ENCODE data around the gene ZNF316.
"Not testable (repeated sequence)": the region's sequence is repeated elsewhere in the genome, so short reads cannot be mapped to it uniquely, and the experiment has no call there.

The ZNF316 gene

DNA sequence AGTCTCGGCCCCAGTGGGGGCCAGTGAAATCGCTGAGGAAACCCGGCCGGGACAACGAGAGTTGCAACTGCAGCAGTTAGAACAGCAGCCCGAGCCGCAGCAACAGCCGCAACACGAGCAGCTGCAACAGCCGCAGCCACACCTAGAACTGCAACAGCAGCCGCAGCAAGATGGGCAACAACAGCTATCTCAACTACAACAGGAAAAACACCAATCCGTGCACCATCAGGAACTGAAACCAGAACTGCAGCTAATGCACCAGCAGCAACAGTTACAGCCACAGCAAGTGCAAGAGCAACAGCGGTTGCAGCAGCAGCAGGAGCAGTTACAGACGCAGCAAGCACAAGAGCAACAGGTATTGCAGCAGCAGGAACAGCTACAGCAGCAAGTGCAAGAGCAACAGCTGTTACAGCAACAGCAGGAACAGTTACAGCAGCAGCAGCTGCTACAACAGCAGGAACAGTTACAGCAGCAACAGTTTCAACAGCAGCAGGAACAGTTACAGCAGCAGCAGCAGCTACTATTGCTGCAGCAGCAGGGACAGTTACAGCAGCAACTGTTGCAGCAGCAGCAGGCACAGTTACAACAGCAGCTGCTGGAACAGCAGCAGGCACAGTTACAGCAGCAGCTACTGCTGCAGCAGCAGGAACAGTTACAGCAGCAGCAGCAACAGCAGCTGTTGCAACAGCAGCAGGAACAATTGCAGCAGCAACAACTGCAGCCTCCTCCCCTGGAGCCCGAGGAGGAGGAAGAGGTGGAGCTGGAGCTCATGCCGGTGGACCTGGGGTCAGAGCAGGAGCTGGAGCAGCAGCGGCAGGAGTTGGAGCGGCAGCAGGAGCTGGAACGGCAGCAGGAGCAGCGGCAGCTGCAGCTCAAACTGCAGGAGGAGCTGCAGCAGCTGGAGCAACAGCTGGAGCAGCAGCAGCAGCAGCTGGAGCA, 15.7 kb upstream of the ZNF316 start:
- FAIRE-seq: no peak

GRCh38 chr7:6622134-6622710, 14.9 kb upstream of the ZNF316 start:
- no peak for FAIRE-seq

DNA sequence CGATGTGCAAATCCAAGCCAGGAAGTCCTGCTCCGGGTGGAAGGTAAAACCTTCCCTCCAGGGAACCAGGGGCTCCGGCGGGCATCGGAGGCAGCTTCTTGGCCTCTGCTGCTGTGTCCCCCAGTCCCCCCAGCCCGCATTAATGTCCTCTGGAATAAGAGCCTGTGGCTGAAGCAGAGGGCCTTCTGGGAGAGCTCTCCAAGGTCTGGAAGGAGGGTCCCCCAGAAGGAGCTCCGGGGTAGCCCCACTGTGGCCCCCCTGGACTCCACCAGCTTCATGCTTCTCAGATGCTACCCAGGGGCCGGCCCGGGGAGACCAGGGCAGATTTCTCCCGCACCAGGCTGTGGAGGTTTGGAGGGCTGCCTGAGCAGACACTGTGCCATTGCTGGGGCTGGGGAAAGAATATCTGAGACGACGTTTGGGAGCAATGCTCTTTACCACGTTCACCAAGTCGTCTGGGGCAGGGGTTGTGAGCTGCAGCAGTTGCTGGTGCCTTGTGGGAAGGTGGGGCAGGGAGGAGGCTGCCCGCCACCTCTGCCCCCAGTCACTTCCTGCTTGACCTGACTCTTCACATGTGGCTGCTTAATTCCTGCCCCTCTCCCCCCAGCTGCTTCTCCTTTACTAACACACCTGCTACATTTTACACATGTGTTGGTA, 13.4 kb upstream of the ZNF316 start:
- no peak for FAIRE-seq

DNA sequence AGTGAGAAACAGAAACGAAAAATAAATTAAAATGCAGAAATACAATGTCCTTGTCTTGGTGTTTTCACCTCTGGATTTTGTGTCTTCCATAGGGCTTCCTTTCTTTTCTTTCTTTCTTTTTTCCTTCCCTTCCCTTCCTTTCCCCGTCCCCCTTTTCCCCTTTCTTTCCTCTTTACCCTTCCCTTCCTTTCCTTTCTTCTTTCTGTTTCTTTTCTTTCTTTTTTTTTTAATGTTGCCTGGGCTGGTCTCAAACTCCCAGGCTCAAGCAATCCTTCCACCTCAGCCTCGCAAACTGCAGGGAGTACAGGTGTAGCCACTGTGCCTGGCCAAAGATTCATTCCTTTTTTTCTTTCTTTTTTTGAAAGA, 12.9 kb upstream of the ZNF316 start:
- FAIRE-seq: no peak

- no peak for FAIRE-seq
Observed at GRCh38 chr7:6628045-6628444, 9.1 kb upstream of the ZNF316 start.

- FAIRE-seq: no peak
Observed at GRCh38 chr7:6630007-6630849, 6.9 kb upstream of the ZNF316 start.

- FAIRE-seq: no peak
Observed at GRCh38 chr7:6631605-6632004, 5.5 kb upstream of the ZNF316 start.

DNA sequence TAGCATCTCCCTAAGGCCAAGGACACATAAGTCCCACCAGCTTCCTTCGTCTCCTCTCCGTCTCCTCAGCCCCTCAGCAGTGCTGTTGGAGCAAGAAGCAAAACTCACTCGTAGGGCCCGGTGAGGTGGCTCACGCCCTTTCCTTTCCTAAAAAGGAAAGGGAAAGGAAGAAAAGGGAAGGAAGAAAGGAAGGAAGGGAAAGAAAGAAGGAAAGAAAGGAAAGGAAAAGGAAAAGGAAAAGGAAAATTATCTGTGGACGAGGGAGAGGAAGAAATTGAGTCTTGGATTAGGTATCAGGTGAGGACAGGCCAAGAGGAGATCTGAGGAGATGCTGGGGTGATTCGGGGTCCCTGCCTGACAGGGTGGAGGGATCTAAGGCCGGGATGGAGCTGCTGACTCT, 3.1 kb upstream of the ZNF316 start:
- FAIRE-seq: no peak

GRCh38 chr7:6634971-6635370, 2.1 kb upstream of the ZNF316 start:
- not testable (repeated sequence) for FAIRE-seq

- FAIRE-seq: no peak
Observed at GRCh38 chr7:6637544-6638229, 569 bp downstream of the ZNF316 start.

DNA sequence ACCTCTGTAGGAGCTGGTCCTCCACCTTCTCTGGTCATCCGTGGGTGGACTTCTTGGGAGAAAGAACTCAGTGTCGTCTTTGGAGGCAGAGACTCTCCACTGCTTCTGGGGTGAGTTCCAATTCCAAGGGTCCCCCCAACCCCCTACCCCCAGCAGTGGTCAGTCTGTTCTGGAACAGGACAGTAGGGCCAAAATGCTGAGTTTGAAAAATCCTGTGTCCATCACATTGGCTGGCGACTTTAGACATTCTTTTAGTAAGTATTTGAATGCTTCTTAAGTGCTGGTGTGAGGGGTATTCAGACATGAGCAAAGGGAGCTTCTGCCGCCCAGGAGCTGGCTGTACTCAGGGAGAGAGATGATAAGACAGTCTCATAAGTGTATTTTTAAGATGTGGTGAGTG, 1.9 kb downstream of the ZNF316 start:
- no peak for FAIRE-seq

GRCh38 chr7:6639627-6640026, 2.5 kb downstream of the ZNF316 start:
- FAIRE-seq: no peak

DNA sequence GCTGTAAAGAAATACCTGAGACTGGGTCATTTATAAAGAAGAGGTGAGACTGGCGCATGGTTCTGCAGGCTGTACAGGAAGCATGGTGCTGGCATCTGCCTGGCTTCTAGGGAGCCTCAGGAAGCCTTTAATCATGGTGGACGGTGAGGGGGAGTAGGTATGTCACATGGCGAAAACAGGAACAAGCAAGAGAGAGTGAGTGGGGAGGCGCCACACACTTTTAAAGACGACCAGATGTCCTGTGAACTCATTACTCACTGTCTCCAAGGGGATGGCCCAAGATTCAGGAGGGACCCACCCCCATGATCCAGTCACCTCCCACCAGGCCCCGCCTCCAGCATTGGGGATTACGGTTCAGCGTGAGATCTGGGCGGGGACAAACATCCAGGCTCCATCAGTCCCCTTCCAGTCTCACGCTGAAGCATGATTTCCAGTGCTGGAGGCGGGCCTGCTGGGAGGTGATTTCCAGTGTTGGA, 3.2 kb downstream of the ZNF316 start:
- FAIRE-seq: no peak

DNA sequence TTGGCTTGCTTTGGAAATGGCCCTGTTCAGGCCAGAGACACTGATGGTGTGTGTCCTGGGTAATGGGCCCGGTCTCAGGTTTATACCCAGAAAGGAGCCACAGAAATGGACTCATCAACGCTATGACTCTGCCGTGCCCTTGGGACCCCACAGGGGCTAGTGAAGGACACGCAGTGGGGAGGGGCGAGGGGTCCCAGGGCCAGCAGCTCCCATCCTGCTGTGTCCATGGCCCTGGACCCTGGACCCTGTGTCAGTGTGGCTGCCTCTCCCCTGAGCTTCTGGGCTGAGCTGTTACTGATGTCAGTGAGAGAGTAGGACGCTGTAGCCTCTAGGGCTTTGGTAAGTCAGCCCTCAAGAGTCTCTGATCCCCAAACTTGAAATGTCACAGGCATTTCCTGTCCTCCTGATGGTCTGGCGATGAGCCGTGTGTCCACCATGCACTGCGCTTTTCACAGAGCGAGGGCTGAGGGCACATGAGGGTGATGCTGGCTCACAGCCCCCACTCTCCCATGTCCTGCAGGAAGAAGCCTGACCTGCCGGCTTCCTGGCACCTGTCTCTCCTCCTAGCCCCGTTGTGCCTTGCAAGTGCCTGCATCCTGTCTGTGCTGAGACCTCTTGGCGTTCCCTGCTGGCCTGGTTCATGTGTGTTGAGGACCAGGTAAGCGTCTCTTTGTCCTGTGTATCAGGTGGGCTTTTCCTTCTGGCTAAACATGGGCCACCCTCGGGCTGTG, 4.4 kb downstream of the ZNF316 start:
- FAIRE-seq: no peak

DNA sequence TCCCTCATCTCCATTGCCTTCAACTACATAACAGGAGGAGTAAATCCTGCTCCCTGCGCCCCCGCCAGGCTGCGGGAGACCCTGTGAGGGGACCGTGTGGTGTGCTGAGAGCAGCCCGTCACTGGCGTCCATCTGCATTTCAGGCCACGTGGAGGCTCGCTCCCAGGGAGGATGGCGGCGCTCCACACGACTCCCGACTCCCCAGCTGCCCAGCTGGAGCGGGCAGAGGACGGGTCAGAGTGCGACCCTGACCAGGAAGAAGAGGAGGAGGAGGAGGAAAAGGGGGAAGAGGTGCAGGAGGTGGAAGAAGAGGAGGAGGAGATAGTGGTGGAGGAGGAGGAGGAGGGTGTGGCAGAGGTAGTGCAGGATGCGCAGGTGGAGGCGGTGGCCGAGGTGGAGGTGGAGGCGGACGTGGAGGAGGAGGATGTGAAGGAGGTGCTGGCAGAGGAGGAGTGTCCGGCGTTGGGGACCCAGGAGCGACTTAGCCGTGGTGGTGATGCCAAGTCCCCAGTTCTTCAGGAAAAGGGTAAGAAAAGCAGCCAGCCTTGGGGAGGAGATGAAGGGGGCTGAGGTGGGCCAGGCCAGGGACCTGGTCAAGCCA, 5.2 kb downstream of the ZNF316 start:
- FAIRE-seq: no peak

GRCh38 chr7:6642861-6643640, 5.9 kb downstream of the ZNF316 start:
- FAIRE-seq: no peak

DNA sequence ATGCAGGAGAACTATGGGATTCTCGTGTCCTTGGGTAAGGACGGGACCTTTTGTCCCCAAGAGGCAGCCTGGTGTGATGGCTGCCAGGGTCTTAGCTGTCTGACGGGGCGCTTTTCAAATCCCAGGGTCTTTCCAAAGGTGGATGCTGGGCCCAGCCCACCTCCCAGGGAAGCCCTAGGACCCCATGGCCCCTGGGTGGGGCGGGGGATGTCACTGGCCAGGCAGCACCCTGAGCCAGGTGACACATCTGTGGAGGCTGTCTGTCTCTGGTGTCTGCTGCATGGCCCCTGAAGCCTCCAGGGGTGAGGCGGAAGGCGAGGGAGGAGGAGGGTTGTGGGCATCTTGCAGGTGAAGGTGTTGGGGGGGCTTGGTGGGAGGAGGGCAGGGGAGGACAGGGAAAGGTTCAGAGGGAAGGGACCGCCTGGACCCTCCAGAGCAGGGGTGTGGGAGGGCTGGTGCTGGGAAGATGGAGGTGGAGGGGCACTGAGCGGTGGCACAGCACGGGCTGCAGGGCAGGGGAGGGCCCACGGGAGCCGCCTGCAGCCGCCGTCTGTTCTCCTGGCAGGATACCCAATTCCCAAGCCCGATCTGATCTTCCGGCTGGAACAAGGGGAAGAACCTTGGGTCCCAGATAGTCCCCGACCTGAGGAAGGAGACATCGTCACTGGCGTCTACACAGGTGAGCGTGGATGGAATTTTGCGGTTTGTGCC, 7.0 kb downstream of the ZNF316 start:
- no peak for FAIRE-seq

DNA sequence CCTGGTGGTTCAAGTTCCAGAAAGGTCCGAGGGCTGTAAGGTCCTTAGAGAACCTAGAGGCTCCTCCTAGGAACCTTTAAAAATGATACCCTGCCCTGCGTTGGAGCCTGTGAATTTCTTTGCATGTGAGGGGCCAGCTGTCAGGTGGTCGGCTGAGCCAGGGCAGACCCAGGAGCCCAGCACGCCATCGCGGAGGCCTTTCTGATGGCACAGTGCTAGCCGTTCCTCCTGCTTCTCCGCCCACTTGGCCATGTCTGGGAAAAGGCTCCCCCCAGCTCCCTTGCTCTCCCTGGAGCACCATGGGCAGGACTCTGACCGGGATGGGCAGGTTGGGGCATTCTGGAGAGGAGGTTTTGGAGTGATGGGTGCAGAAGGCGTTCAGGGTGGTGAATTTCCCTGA, 7.6 kb downstream of the ZNF316 start:
- FAIRE-seq: no peak

GRCh38 chr7:6646465-6646864, 9.3 kb downstream of the ZNF316 start:
- FAIRE-seq: no peak

DNA sequence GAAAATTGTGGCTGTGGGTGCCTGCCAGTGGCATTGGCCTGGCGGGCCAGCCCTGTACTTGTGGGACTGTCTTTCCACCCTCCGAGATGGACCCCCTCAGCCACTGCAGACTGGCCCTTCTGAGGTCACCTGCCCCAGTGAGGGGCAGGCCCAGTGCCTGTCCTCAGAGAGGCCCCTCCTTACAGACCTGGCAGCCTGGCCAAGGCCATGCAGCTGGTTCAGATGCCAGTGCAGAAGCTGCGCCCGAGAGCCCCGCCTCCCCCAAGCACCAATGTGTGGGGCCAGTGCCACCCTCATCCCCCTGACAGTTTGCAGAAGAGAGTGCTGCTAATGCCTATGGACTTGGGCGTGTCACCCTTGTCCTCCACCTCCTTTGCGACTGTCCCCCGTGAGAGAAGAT, 10.0 kb downstream of the ZNF316 start:
- no peak for FAIRE-seq
